Left lung (tissue), 10 donors: ENCODE measurements around the gene HOXC10. TPM values are rescaled to one million over a fixed set of nuclear protein-coding genes. Genes with fewer than 3 reads are reported as not detected.

Source experiments
- ATAC-seq: fragments of 200-7000 bp; cut with Tn5 transposase; one replicate; pipeline ENCODE4 v1.9.1; 2020; ENCODE audit warnings: moderate library complexity
- DNase-seq, 4 donors: peaks; one replicate each; pipeline ENCODE4 v3.0.0-alpha.2; 2013 to 2020
- H3K27ac ChIP-seq, 2 donors: fragments of 200-600 bp; sonication (generic) in 1 of 2; one replicate each; pipeline versions ENCODE4 v1.5.0 to v1.8.0; 2020 to 2021
- H3K27me3 ChIP-seq, 2 donors: fragments of 200-600 bp; sonication (generic) in 1 of 2; one replicate each; pipeline versions ENCODE4 v1.5.0 to v1.8.0; 2020 to 2021
- H3K36me3 ChIP-seq, 2 donors: fragments of 200-600 bp; sonication (generic) in 1 of 2; one replicate each; pipeline versions ENCODE4 v1.5.0 to v1.8.0; 2020 to 2021
- H3K4me1 ChIP-seq, 2 donors: fragments of 200-600 bp; one replicate each; pipeline ENCODE4 v1.8.0; 2021
- H3K4me3 ChIP-seq, 2 donors: fragments of 200-600 bp; sonication (generic) in 1 of 2; one replicate each; pipeline versions ENCODE4 v1.5.0 to v1.8.0; 2020 to 2021; ENCODE audit warnings: mild to moderate bottlenecking in 1 of 2
- H3K9me3 ChIP-seq, 2 donors: fragments of 200-600 bp; sonication (generic) in 1 of 2; one replicate each; pipeline versions ENCODE4 v1.5.0 to v1.8.0; 2020 to 2021
- intact Hi-C, 2 donors: fragments of 100-400 bp; cut with DNase I; formaldehyde crosslinking; loops; one replicate each; pipeline versions ENCODE4 v1.11.2 to v1.14.2; 2022
- polyA plus RNA-seq, 6 donors: library from polyadenylated mRNA; unstranded; fragments of 120-200 nt; gene quantifications; one replicate each; pipeline ENCODE4 v1.2.1, GENCODE V29; 2013; ENCODE audit not compliant: insufficient read length in 6 of 6
- total RNA-seq, 2 donors: library from RNA; stranded (reverse); fragmentation: NEBNext Ultra II Directional; extraction: Animal tissue kit (Norgen Biotek cat#: 25700); gene quantifications; one replicate each; pipeline ENCODE4 v1.2.1, GENCODE V29; 2021
- TF ChIP-seq, protein P1 (sequence below), 2 donors: fragments of 200-600 bp; sonication (generic) in 1 of 2; IDR thresholded peaks; one replicate each; pipeline versions ENCODE4 v1.5.0 to v1.8.0; 2021; ENCODE audit warnings: antibody characterized with exemption in 2 of 2
- donor health status: DM: no; HTN: yes; CAD: no.
- donor health status: DM: no; HTN: no; CAD: no.

The HOXC10 gene
- total and polyA plus RNA-seq, 8 donors = 0.15 to 0.52 (median 0.31) TPM; not detected in 3

GRCh38 chr12:54033106-54033979 lies 48.4 kb downstream of the HOXC10 start:
- Histone ChIP-seq H3K4me3 (peak overlapping the region in 1 of 2 donors; percentile 0), H3K36me3 (no peaks in the 10 kb centered on the region), H3K9me3 (no peaks in the 10 kb centered on the region), H3K27ac (no peak overlapping the region), H3K27me3 (peaks cover 85 to 100% of the 10 kb centered on the region in 2 donors), H3K4me1 (peaks cover 0 to 14% of the 10 kb centered on the region in 2 donors)
- intact Hi-C loops = loop anchor here in 1 of 2 donors (5.0 kb wide), 1 partner anchor 159 kb away; no protein-coding TSS in a partner anchor
- TF ChIP-seq, protein P1, sequence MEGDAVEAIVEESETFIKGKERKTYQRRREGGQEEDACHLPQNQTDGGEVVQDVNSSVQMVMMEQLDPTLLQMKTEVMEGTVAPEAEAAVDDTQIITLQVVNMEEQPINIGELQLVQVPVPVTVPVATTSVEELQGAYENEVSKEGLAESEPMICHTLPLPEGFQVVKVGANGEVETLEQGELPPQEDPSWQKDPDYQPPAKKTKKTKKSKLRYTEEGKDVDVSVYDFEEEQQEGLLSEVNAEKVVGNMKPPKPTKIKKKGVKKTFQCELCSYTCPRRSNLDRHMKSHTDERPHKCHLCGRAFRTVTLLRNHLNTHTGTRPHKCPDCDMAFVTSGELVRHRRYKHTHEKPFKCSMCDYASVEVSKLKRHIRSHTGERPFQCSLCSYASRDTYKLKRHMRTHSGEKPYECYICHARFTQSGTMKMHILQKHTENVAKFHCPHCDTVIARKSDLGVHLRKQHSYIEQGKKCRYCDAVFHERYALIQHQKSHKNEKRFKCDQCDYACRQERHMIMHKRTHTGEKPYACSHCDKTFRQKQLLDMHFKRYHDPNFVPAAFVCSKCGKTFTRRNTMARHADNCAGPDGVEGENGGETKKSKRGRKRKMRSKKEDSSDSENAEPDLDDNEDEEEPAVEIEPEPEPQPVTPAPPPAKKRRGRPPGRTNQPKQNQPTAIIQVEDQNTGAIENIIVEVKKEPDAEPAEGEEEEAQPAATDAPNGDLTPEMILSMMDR (IDR thresholded peaks at IDR 0.05) = no peak
- no peak for DNase-seq
- peak; percentile 36 for ATAC-seq

- peaks cover 83 to 100% of the 10 kb centered on the region in 2 donors for H3K27me3 ChIP-seq
- TF ChIP-seq, protein P1 (IDR thresholded peaks at IDR 0.05) = no peak
- H3K27ac ChIP-seq = no peak overlapping the region
- H3K9me3 ChIP-seq = no peaks in the 10 kb centered on the region
- DNase-seq = no peak
- ATAC-seq = peak; percentile 23
- H3K36me3 ChIP-seq = no peaks in the 10 kb centered on the region
- intact Hi-C loops = loop anchor here in 1 of 2 donors (5.0 kb wide), 1 partner anchor 158 kb away; no protein-coding TSS in a partner anchor
- no peak overlapping the region for H3K4me3 ChIP-seq
- H3K4me1 ChIP-seq = peaks cover 0 to 14% of the 10 kb centered on the region in 2 donors
Observed at GRCh38 chr12:54033980-54034784, 49.2 kb downstream of the HOXC10 start.

GRCh38 chr12:54034785-54035310 lies 49.9 kb downstream of the HOXC10 start:
- TF ChIP-seq, protein P1 (IDR thresholded peaks at IDR 0.05) = no peak
- H3K4me1 ChIP-seq = peaks cover 0 to 14% of the 10 kb centered on the region in 2 donors
- peaks cover 80 to 100% of the 10 kb centered on the region in 2 donors for H3K27me3 ChIP-seq
- H3K36me3 ChIP-seq = no peaks in the 10 kb centered on the region
- intact Hi-C loops = loop anchor here in 1 of 2 donors (5.0 kb wide), 1 partner anchor 157 kb away; no protein-coding TSS in a partner anchor
- DNase-seq (no peak), ATAC-seq (no peak)
- H3K27ac ChIP-seq = no peak overlapping the region
- no peak overlapping the region for H3K4me3 ChIP-seq
- H3K9me3 ChIP-seq = no peaks in the 10 kb centered on the region

- TF ChIP-seq, protein P1 (IDR thresholded peaks at IDR 0.05) = no peak
- Histone ChIP-seq H3K4me1 (peaks cover 0 to 14% of the 10 kb centered on the region in 2 donors), H3K27ac (no peak overlapping the region), H3K36me3 (no peaks in the 10 kb centered on the region), H3K9me3 (no peaks in the 10 kb centered on the region), H3K4me3 (no peak overlapping the region), H3K27me3 (peaks cover 79 to 100% of the 10 kb centered on the region in 2 donors)
- DNase-seq (no peak), ATAC-seq (no peak)
- intact Hi-C loops = no loop called here
Observed at GRCh38 chr12:54035568-54036264, 50.8 kb downstream of the HOXC10 start.
